HCT116 (cell line): ENCODE measurements around the gene ORC5. TPM values are rescaled to one million over a fixed set of nuclear protein-coding genes. Genes with fewer than 3 reads are reported as not detected.

Experiments used
- ATAC-seq: fragments of 200-7000 bp; cut with Tn5 transposase; 2 replicates; pipeline ENCODE4 v1.9.1; 2020; ENCODE audit warnings: mild to moderate bottlenecking, moderate library complexity
- BruUV-seq: library from RNA; stranded (reverse); fragments of 400-500 nt; replicated peaks from 2 replicates; lab custom pipeline; 2021; lab: Mats Ljungman, UMichigan
- CTCF ChIA-PET: fragments of 300-600 bp; sonication (Branson Sonifier 250); formaldehyde crosslinking; loops from one replicate; lab custom pipeline; 2021; ENCODE audit warnings: antibody characterized with exemption; lab: Charles Lee
- POLR2A ChIA-PET: fragments of 300-600, 350-600 bp; sonication (Branson Sonifier 250); formaldehyde crosslinking; loops from one replicate; lab custom pipeline; 2021; ENCODE audit warnings: antibody characterized with exemption; lab: Charles Lee
- RAD21 ChIA-PET, 2 experiments: fragments of 300-600 bp; sonication (Branson Sonifier 250); formaldehyde crosslinking; loops; one replicate each; lab custom pipeline; 2023; ENCODE audit warnings: low total read pairs in 2 of 2; ENCODE audit not compliant: uncharacterized antibody in 2 of 2, unreplicated experiment in 2 of 2, low non-redundant PET in 1 of 2; lab: Charles Lee
- DNase-seq: peaks from one replicate; pipeline ENCODE4 v3.0.0-alpha.2; 2010; ENCODE audit warnings: low read depth, low spot score
- H2AFZ ChIP-seq: fragments of 200-600 bp; shearing (Covaris generic), sonication (generic); 2 replicates; pipeline ENCODE4 v1.6.1; 2017; ENCODE audit warnings: low read depth, mixed run types, mixed read lengths, antibody characterized with exemption, low read length; ENCODE audit not compliant: poor library complexity, severe bottlenecking
- H3K27ac ChIP-seq: 2 replicates; pipeline ENCODE4 v1.5.1; 2012; ENCODE audit warnings: low read depth, low read length
- H3K27me3 ChIP-seq: fragments of 200-600 bp; sonication (generic); 2 replicates; pipeline ENCODE4 v1.6.1; 2016; ENCODE audit warnings: mixed run types, low read length, mixed read lengths; ENCODE audit not compliant: insufficient read depth
- H3K36me3 ChIP-seq, 2 experiments: fragments of 200-500 bp in 1 of 2; fragments of 200-600 bp in 1 of 2; sonication (Bioruptor generic) in 1 of 2; sonication (generic) in 1 of 2; 2 replicates each; pipeline versions ENCODE4 v1.5.1 to v1.6.1; 2014 to 2016; ENCODE audit warnings: low read length in 2 of 2, inconsistent platforms in 1 of 2, mixed read lengths in 1 of 2, mixed run types in 1 of 2; ENCODE audit not compliant: insufficient read depth in 2 of 2, control insufficient read depth in 1 of 2
- H3K4me1 ChIP-seq, 2 experiments: fragments of 200-600 bp in 1 of 2; sonication (generic) in 1 of 2; 2 replicates each; pipeline versions ENCODE4 v1.5.1 to v1.6.1; 2012 to 2017; ENCODE audit warnings: low read length in 2 of 2, inconsistent platforms in 1 of 2, mild to moderate bottlenecking in 1 of 2, mixed read lengths in 1 of 2, mixed run types in 1 of 2, moderate library complexity in 1 of 2; ENCODE audit not compliant: insufficient read depth in 2 of 2, control insufficient read depth in 1 of 2
- H3K4me2 ChIP-seq: fragments of 200-600 bp; sonication (generic); 2 replicates; pipeline ENCODE4 v1.6.1; 2017; ENCODE audit warnings: mixed run types, low read length, mixed read lengths
- H3K4me3 ChIP-seq, 2 experiments: fragments of 200-600 bp in 1 of 2; sonication (generic) in 1 of 2; replicated peaks in 1 of 2; 2 replicates each; pipeline ENCODE4 v1.5.1; 2011 to 2016; ENCODE audit warnings: low read length in 2 of 2, control low read depth in 1 of 2, low read depth in 1 of 2, mild to moderate bottlenecking in 1 of 2, mixed read lengths in 1 of 2, mixed run types in 1 of 2
- H3K79me2 ChIP-seq: fragments of 200-600 bp; sonication (generic); 2 replicates; pipeline ENCODE4 v1.6.1; 2017; ENCODE audit warnings: mild to moderate bottlenecking, mixed run types, low read length, moderate library complexity, mixed read lengths; ENCODE audit not compliant: insufficient read depth
- H3K9ac ChIP-seq: fragments of 200-600 bp; sonication (generic); 2 replicates; pipeline ENCODE4 v1.6.1; 2016; ENCODE audit warnings: low read length, mixed read lengths
- H3K9me2 ChIP-seq: fragments of 200-600 bp; sonication (generic), shearing (Covaris generic); 2 replicates; pipeline ENCODE4 v1.6.1; 2017; ENCODE audit warnings: mixed run types, mild to moderate bottlenecking, moderate library complexity; ENCODE audit not compliant: insufficient read depth
- H3K9me3 ChIP-seq, 2 experiments: fragments of 200-500 bp in 1 of 2; fragments of 200-600 bp in 1 of 2; sonication (Bioruptor generic) in 1 of 2; sonication (generic) in 1 of 2; 2 replicates each; pipeline ENCODE4 v1.6.1; 2014 to 2017; ENCODE audit warnings: low read length in 2 of 2, mixed read lengths in 2 of 2, inconsistent platforms in 1 of 2, low read depth in 1 of 2, mild to moderate bottlenecking in 1 of 2, mixed run types in 1 of 2, moderate library complexity in 1 of 2; ENCODE audit not compliant: control insufficient read depth in 1 of 2, insufficient read depth in 1 of 2
- H4K20me1 ChIP-seq: fragments of 200-600 bp; sonication (generic), shearing (Covaris generic); 2 replicates; pipeline ENCODE4 v1.6.1; 2017; ENCODE audit warnings: mixed run types, mild to moderate bottlenecking, moderate library complexity; ENCODE audit not compliant: insufficient read depth
- CEBPB ChIP-seq: IDR thresholded peaks from 2 replicates; pipeline ENCODE4 v1.6.1; 2012; ENCODE audit warnings: low read depth
- ELF1 ChIP-seq: IDR thresholded peaks from 2 replicates; pipeline ENCODE4 v1.6.1; 2012; ENCODE audit warnings: low read depth, borderline replicate concordance
- intact Hi-C: fragments of 100-400 bp; cut with micrococcal nuclease; formaldehyde crosslinking; loops from 2 replicates; pipeline ENCODE4 v1.10.0; 2022
- total RNA-seq: library from RNA; stranded (reverse); gene quantifications from one replicate; pipeline ENCODE4 v1.2.1, GENCODE V29; 2021; ENCODE audit not compliant: unreplicated experiment
- TF ChIP-seq, protein P1 (sequence below): IDR thresholded peaks from 2 replicates; pipeline ENCODE4 v1.6.1; 2012; ENCODE audit warnings: low read depth
- TF ChIP-seq, protein P2 (sequence below), 3 experiments: fragments of 200-600 bp in 1 of 3; sonication (generic) in 1 of 3; IDR thresholded peaks in 2 of 3; conservative IDR thresholded peaks in 1 of 3; 2 replicates each; pipeline ENCODE4 v1.5.1; 2012 to 2017; ENCODE audit warnings: low read depth in 2 of 3, low read length in 2 of 3, antibody characterized with exemption in 1 of 3, borderline replicate concordance in 1 of 3, control low read depth in 1 of 3, mild to moderate bottlenecking in 1 of 3, mixed read lengths in 1 of 3, mixed run types in 1 of 3, moderate library complexity in 1 of 3; ENCODE audit not compliant: insufficient read depth in 1 of 3

Gene ORC5
- total RNA-seq, 1 experiment from 2014 or later: 30.2 TPM

DNA sequence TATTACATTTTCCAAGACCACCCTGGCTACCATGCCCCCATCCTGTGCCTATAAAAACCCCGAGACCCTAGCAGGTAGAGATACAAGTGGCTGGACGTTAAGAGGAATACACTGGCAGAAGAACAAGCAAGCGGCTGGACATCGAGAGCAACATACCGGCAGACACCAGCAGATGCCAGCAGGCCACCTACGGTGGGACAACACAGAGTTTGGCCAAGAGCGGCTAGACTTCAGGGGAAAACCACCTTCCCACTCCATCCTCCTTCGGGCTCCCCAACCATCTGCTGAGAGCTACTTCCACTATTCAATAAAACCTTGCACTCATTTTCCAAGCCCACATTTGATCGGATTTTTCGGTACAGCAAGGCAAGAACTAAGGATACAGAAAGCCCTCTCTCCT lies 70.3 kb downstream of the ORC5 start:
- no TSS peak for BruUV-seq
- H4K20me1 ChIP-seq: no peaks in the 10 kb centered on the region; the same call in 1 of the 2 replicates
- ATAC-seq: no peak
- H3K9ac ChIP-seq: no peak overlapping the region
- no peaks in the 10 kb centered on the region for H3K27me3 ChIP-seq
- peaks cover 0 to 5% of the 10 kb centered on the region in 2 experiments; a peak in 2 of 4 replicates for H3K36me3 ChIP-seq
- H3K4me1 ChIP-seq: no peaks in the 10 kb centered on the region
- H3K9me2 ChIP-seq: no peaks in the 10 kb centered on the region
- CTCF ChIA-PET: no interaction called here
- H3K27ac ChIP-seq: no peak overlapping the region
- RAD21 ChIA-PET: no interaction called here
- H3K79me2 ChIP-seq: 0 out of 2 replicates have a peak, but pooled peaks cover 5% of the 10 kb centered on the region
- TF ChIP-seq CEBPB (no peak), ELF1 (no peak)
- TF ChIP-seq, protein P1, sequence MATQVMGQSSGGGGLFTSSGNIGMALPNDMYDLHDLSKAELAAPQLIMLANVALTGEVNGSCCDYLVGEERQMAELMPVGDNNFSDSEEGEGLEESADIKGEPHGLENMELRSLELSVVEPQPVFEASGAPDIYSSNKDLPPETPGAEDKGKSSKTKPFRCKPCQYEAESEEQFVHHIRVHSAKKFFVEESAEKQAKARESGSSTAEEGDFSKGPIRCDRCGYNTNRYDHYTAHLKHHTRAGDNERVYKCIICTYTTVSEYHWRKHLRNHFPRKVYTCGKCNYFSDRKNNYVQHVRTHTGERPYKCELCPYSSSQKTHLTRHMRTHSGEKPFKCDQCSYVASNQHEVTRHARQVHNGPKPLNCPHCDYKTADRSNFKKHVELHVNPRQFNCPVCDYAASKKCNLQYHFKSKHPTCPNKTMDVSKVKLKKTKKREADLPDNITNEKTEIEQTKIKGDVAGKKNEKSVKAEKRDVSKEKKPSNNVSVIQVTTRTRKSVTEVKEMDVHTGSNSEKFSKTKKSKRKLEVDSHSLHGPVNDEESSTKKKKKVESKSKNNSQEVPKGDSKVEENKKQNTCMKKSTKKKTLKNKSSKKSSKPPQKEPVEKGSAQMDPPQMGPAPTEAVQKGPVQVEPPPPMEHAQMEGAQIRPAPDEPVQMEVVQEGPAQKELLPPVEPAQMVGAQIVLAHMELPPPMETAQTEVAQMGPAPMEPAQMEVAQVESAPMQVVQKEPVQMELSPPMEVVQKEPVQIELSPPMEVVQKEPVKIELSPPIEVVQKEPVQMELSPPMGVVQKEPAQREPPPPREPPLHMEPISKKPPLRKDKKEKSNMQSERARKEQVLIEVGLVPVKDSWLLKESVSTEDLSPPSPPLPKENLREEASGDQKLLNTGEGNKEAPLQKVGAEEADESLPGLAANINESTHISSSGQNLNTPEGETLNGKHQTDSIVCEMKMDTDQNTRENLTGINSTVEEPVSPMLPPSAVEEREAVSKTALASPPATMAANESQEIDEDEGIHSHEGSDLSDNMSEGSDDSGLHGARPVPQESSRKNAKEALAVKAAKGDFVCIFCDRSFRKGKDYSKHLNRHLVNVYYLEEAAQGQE: no peak
- TF ChIP-seq, protein P2, sequence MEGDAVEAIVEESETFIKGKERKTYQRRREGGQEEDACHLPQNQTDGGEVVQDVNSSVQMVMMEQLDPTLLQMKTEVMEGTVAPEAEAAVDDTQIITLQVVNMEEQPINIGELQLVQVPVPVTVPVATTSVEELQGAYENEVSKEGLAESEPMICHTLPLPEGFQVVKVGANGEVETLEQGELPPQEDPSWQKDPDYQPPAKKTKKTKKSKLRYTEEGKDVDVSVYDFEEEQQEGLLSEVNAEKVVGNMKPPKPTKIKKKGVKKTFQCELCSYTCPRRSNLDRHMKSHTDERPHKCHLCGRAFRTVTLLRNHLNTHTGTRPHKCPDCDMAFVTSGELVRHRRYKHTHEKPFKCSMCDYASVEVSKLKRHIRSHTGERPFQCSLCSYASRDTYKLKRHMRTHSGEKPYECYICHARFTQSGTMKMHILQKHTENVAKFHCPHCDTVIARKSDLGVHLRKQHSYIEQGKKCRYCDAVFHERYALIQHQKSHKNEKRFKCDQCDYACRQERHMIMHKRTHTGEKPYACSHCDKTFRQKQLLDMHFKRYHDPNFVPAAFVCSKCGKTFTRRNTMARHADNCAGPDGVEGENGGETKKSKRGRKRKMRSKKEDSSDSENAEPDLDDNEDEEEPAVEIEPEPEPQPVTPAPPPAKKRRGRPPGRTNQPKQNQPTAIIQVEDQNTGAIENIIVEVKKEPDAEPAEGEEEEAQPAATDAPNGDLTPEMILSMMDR (IDR thresholded peaks at IDR 0.05 in 2 of 3, conservative IDR thresholded peaks at IDR 0.05 in 1 of 3; ENCODE audit: borderline replicate concordance in 1 of 3, insufficient read depth in 1 of 3, low read depth in 2 of 3, low read length in 2 of 3): no peak
- TF ChIP-seq, all 23 proteins: peak for 0
- Histone ChIP-seq H3K4me2 (no peak overlapping the region), H3K4me3 (no peak overlapping the region), H2AFZ (no peak overlapping the region), H3K9me3 (no peaks in the 10 kb centered on the region)
- DNase-seq: no peak
- POLR2A ChIA-PET: no interaction called here
- intact Hi-C loops: no loop called here
